Left ventricle myocardium inferior (tissue), 1 donor: ENCODE data around the gene DCTD. TPM values are rescaled to one million over a fixed set of nuclear protein-coding genes. Genes with fewer than 3 reads are reported as not detected.

ENCODE experiments used
- DNase-seq: peaks from one replicate; pipeline ENCODE4 v3.0.0-alpha.2; 2020
- H3K27ac ChIP-seq: fragments of 200-600 bp; replicated peaks from 2 replicates; pipeline ENCODE4 v1.8.0; 2021
- H3K27me3 ChIP-seq: fragments of 200-600 bp; 2 replicates; pipeline ENCODE4 v1.8.0; 2021; ENCODE audit warnings: low read depth
- H3K36me3 ChIP-seq: fragments of 200-600 bp; 2 replicates; pipeline ENCODE4 v1.8.0; 2021
- H3K4me1 ChIP-seq: fragments of 200-600 bp; 2 replicates; pipeline ENCODE4 v1.8.0; 2021
- H3K4me3 ChIP-seq: fragments of 200-600 bp; 2 replicates; pipeline ENCODE4 v1.8.0; 2021; ENCODE audit warnings: mild to moderate bottlenecking, moderate library complexity
- H3K9me3 ChIP-seq: fragments of 200-600 bp; replicated peaks from 2 replicates; pipeline ENCODE4 v1.8.0; 2021
- intact Hi-C: fragments of 100-400 bp; cut with micrococcal nuclease; formaldehyde crosslinking; loops from one replicate; pipeline ENCODE4 v1.11.0; 2022
- total RNA-seq: library from RNA; stranded (reverse); fragmentation: NEBNext Ultra II Directional; extraction: Animal tissue kit (Norgen Biotek cat#: 25700); gene quantifications from one replicate; pipeline ENCODE4 v1.2.1, GENCODE V29; 2021
- TF ChIP-seq, protein P1 (sequence below): fragments of 200-600 bp; IDR thresholded peaks from 2 replicates; pipeline ENCODE4 v1.8.0; 2021; ENCODE audit warnings: antibody characterized with exemption, mild to moderate bottlenecking, borderline replicate concordance
- donor health status: DM: no; HTN: yes; CAD: no; lungs with severe emphysema.

DCTD gene
- total RNA-seq, 1 donor from 2014 or later: 44.2 TPM

DNA sequence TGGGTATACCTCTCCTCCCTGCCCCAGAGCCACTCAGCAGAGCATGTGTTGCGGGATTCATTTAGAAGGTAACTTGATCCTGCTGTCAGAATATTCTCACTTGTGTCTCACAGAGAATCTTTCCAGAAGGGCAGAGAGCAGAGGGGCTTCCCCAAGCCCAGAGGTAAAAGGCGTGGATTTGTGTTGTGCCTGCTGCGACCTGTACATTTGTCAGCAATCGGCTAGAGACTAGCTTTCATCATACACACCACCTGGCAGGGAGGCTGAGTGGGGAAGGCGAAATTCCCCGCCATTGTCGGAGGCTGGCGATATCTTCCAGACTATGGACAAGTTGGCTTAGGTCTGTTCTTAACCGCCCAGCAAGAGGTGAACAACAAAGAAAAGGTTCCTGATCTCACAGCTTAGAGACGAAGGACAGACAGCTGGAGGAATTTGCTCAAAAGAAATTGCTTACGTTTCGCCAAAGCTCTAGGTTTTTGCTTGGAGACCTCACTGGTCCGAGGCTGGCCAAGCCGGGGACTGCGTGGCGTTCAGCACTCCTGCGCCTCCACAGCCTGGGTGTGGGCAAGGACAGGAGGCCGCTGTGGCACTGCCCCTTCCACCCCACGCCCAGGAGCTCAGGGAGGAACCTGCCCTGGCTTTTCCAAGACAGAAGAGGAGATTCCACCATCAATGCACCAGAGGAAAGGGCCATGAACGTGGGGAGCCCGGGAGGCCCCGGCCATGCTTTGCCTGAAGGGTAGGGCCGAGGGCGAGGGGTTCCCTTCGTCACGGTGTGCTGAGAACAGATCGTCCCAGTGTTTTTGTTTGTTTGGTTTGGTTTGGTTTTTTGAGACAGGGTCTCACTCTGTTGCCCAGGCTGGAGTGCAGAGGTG, 69.4 kb downstream of the DCTD start:
- intact Hi-C loops: no loop called here

DNA sequence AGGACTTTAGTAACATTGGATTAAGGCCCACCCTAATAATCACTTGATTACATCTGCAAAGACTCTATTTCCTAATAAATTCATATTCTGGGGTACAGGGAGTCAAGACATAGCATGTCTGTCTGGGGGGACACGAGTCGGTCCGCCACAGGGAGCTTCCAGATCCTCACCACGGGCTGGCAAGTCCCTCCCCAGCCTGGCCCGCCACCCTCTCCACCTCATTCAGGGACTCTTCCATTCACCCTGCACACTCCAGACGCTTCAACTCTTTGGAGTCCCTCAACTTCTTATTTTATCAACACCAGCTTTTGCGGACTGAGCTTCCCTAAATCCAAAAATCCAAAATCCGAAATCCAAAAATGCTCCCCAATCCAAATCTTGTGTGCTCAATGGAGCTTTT, 71.2 kb downstream of the DCTD start:
- H3K27me3 ChIP-seq: peaks cover 21% of the 10 kb centered on the region
- no peaks in the 10 kb centered on the region for H3K36me3 ChIP-seq
- DNase-seq: no peak
- no peak overlapping the region for H3K27ac ChIP-seq
- no peak overlapping the region for H3K4me3 ChIP-seq
- TF ChIP-seq, protein P1, sequence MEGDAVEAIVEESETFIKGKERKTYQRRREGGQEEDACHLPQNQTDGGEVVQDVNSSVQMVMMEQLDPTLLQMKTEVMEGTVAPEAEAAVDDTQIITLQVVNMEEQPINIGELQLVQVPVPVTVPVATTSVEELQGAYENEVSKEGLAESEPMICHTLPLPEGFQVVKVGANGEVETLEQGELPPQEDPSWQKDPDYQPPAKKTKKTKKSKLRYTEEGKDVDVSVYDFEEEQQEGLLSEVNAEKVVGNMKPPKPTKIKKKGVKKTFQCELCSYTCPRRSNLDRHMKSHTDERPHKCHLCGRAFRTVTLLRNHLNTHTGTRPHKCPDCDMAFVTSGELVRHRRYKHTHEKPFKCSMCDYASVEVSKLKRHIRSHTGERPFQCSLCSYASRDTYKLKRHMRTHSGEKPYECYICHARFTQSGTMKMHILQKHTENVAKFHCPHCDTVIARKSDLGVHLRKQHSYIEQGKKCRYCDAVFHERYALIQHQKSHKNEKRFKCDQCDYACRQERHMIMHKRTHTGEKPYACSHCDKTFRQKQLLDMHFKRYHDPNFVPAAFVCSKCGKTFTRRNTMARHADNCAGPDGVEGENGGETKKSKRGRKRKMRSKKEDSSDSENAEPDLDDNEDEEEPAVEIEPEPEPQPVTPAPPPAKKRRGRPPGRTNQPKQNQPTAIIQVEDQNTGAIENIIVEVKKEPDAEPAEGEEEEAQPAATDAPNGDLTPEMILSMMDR: no peak
- intact Hi-C loops: no loop called here
- H3K4me1 ChIP-seq: no peaks in the 10 kb centered on the region
- no peaks in the 10 kb centered on the region for H3K9me3 ChIP-seq

More for the DNA sequence above, 69.4 kb downstream of the DCTD start:
- Histone ChIP-seq H3K4me1 (no peaks in the 10 kb centered on the region), H3K4me3 (no peak overlapping the region), H3K36me3 (no peaks in the 10 kb centered on the region), H3K9me3 (peaks cover 4% of the 10 kb centered on the region), H3K27ac (no peak overlapping the region), H3K27me3 (peaks cover 16% of the 10 kb centered on the region)
- DNase-seq: no peak
- TF ChIP-seq, protein P1: no peak

DNA sequence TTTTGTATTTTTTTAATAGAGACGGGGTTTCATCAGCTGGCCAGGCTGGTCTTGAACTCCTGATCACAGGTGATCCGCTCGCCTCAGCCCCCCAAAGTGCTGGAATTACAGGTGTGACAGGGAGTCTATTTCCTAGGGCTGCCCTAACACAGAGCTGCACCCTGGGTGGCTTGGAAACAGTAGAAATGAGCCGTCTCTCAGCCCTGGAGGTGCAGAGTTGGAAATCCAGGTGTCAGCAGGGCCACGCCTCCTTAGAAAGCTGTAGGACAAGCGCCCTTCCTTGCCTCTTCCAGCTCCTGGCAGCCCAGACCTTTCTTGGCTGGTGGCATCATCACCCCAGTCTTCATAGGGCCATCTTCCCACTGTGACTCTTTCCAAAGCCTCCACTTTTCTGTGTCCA, 71.6 kb downstream of the DCTD start:
- peaks cover 23% of the 10 kb centered on the region for H3K27me3 ChIP-seq
- no peak overlapping the region for H3K27ac ChIP-seq
- DNase-seq: no peak
- no peaks in the 10 kb centered on the region for H3K4me1 ChIP-seq
- TF ChIP-seq, protein P1: no peak
- no peaks in the 10 kb centered on the region for H3K9me3 ChIP-seq
- intact Hi-C loops: no loop called here
- H3K4me3 ChIP-seq: no peak overlapping the region
- no peaks in the 10 kb centered on the region for H3K36me3 ChIP-seq

DNA sequence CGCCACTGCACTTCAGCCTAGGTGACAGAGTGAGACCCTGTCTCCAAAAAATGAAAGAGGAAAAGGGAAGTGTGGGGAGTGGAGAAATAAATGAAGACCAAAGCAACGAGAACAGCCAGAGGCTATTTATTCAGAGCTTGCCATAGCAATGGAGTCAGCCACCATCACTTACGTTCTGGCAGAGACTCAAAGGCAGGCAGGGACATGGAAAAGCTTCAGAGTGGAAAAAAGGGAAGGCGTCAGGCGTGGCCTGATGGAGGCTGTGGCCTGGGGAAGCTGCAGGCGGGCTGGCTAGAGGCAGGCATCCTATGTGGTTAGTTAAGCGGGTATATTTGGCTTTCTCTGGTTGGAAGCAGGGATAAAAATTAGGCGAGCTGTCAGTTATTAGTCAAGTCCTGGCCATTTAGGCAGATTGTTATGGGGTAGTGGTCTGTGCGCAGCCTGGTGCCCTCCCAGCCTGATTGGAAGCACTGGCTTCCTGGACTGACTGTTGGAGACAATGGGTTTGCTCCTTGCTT, 73.3 kb downstream of the DCTD start:
- TF ChIP-seq, protein P1: no peak
- peaks cover 37% of the 10 kb centered on the region for H3K27me3 ChIP-seq

DNA sequence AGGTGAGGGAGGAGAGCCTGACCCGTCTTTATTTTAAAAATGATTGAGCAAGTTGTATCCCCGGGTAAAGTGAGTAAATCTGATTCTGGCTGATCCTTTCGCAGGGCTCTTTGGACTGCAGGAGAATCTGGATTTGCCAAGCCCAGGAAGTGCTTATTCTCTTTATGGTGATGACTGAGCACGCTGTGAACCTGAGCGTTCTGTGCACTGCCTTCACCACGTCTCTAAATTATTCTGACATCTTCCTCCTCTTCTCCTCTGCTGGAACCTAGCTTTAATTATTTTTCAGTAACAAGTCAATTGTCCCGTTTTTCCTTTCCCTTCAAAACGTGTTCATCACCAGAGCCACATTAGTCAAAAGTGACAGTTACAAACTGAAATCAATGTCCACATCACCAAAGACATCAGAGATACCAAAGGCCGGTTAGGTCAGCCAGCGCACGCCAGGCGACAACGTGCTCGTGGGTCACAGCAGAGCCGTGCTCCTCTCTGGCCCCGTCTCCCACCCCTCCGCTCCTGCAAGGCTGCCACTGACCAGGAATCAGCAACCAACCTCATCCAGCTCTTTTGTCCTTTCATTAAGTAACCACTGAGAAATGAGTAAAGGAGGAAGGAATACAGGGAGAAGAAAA, 74.3 kb downstream of the DCTD start:
- no peaks in the 10 kb centered on the region for H3K4me1 ChIP-seq
- H3K36me3 ChIP-seq: no peaks in the 10 kb centered on the region
- TF ChIP-seq, protein P1: no peak
- intact Hi-C loops: no loop called here
- DNase-seq: no peak
- H3K4me3 ChIP-seq: no peak overlapping the region
- no peaks in the 10 kb centered on the region for H3K9me3 ChIP-seq
- H3K27me3 ChIP-seq: peaks cover 46% of the 10 kb centered on the region
- H3K27ac ChIP-seq: no peak overlapping the region

More for the DNA sequence above, 73.3 kb downstream of the DCTD start:
- DNase-seq: no peak
- no peaks in the 10 kb centered on the region for H3K9me3 ChIP-seq
- H3K4me1 ChIP-seq: no peaks in the 10 kb centered on the region
- intact Hi-C loops: no loop called here
- no peak overlapping the region for H3K4me3 ChIP-seq
- H3K27ac ChIP-seq: no peak overlapping the region
- no peaks in the 10 kb centered on the region for H3K36me3 ChIP-seq
